H7 (cell line): ENCODE results near the gene SAFB2. TPM values are rescaled to one million over a fixed set of nuclear protein-coding genes. Genes with fewer than 3 reads are reported as not detected.

Experiments used
- DNase-seq: peaks from one replicate; pipeline ENCODE4 v3.0.0; 2012
- H3K27me3 ChIP-seq: 2 replicates; pipeline ENCODE4 v1.6.0; 2011; ENCODE audit warnings: mild to moderate bottlenecking, low read length; ENCODE audit not compliant: control insufficient read depth, insufficient read depth
- H3K36me3 ChIP-seq: replicated peaks from 2 replicates; pipeline ENCODE4 v1.5.1; 2011; ENCODE audit warnings: low read length; ENCODE audit not compliant: control insufficient read depth, insufficient read depth
- H3K4me3 ChIP-seq: 2 replicates; pipeline ENCODE4 v1.5.1; 2011; ENCODE audit warnings: low read depth, mild to moderate bottlenecking, control low read depth, low read length, moderate library complexity; ENCODE audit not compliant: insufficient read depth
- total RNA-seq: library from RNA; depleted of rRNA; stranded (reverse); fragments of >200 nt; shearing (Covaris generic); gene quantifications from 2 replicates; pipeline ENCODE4 v1.2.3, GENCODE V29; 2014

Gene SAFB2
- total RNA-seq, 1 experiment from 2014 or later: 26.6 TPM

DNA sequence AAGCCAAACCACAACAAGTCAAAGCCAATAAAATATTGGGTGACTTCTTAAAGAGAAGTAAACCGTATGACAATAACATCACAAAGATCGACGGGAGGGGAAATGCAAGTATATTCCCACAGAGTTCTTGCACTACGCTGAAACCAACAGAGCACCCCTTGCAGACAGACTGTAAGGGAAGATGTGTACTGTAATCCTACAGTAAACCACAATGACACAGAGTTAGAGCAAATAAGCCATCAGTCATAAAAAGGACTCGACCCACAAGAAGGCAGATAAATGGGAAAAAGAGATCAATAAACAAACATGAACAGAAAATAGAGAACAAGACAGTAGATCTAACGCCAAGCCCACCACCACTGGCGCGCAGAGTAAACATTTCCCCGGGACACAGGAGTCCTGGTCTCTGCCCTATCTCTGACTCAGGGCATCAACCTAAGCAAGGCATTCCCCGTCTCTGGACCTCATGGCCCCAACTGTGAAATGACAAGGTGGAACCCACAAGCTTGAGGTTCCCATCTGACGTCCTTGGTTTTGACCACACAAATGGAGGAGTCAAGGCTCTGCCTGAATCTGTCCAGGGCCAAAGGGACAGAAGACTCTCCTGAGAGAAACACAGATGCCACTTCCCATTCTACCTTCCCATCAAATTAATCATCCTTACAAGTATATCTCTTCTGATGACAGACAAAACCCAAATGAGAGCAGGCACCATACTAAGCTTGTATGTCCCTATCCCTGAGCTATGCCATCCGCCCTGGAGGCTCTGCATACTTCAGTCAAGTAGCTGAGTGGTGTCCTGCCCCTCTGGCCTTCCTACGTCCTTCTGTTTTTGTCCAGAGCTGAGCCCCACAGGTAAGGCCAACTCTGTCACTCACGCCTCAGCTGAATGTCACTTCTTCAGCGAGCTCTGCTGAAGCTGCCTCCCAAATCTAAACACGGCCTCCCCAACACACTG, 15.0 kb downstream of the SAFB2 start:
- Histone ChIP-seq H3K27me3 (no peaks in the 10 kb centered on the region), H3K36me3 (peaks cover 39% of the 10 kb centered on the region), H3K4me3 (no peak overlapping the region)
- DNase-seq: no peak

DNA sequence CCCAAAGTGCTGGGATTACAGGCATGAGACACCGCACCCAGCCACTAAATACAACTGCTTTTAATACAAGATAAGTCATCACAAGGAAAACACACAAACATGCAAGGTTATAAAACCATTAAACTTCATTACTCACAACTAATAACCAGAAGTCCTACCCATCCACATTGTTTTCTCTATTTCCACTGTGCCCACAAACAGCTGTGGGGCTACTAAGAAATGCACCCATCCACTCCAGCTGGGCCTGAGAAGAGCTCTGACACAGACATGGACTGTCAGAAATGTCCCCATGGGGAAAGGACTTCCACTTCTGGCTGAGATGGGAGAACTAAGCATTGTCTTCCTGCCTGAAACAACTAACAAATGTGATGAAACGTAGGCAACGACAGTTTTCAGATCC, 17.2 kb downstream of the SAFB2 start:
- H3K27me3 ChIP-seq: no peaks in the 10 kb centered on the region
- no peak overlapping the region for H3K4me3 ChIP-seq
- H3K36me3 ChIP-seq: peaks cover 38% of the 10 kb centered on the region
- DNase-seq: no peak

DNA sequence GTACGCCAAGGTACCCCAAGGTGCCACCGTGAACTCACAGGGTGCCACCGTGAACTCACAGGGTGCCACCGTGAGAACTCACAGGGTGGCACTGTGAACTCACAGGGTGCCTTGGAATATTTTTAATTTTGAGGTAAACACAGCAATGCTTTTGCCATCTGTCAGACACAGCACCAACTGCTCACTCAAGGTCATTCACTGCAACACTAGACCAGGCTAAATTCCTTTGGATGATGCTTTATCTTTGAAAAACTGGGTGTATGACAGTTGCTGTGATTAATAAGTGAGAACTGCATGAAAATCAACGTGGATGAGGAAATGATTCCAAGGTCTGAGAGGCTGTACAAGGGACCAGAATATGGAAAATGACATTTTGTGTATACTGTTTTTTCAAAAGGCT, 18.9 kb downstream of the SAFB2 start:
- DNase-seq: no peak
- H3K27me3 ChIP-seq: no peaks in the 10 kb centered on the region
- peaks cover 39% of the 10 kb centered on the region for H3K36me3 ChIP-seq
- H3K4me3 ChIP-seq: no peak overlapping the region

DNA sequence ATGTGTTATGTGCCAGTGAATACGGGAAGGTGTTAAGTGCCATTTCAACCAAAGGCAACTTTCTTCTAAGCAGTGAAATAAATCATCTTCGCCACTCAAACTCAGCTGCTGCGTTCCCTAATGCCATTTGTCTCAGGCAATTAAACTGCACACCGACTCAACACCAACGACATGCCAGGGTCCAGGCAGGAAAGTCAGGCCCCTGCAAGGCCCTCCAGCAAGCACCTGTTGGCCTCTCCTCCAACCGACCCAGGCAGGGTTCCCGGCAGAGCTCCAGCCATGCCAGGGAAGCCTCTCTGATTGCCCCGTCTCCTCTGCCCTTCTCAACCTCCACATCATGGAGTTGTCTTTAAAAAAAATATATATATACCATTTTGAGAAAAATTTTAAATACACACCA, 21.8 kb downstream of the SAFB2 start:
- no peaks in the 10 kb centered on the region for H3K27me3 ChIP-seq
- no peak overlapping the region for H3K4me3 ChIP-seq
- peaks cover 45% of the 10 kb centered on the region for H3K36me3 ChIP-seq
- no peak for DNase-seq

DNA sequence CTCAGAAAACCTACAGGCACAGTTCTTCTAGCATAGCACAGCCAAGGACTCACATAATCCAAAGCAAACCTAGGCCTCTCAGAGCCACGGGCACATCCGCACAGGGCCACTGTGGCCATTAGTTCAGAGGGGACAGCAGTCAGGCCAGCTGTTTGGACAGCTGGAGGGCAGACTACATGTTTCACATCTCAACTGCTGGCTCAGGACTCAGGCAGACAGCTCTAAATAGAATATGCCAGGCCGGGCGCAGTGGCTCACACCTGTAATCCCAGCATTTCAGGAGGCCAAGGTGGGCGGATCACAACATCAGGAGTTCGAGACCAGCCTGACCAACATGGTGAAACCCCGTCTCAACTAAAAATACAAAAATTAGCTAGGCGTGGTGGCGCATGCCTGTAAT, 26.8 kb downstream of the SAFB2 start:
- H3K36me3 ChIP-seq: peaks cover 49% of the 10 kb centered on the region
- DNase-seq: no peak
- H3K27me3 ChIP-seq: no peaks in the 10 kb centered on the region
- H3K4me3 ChIP-seq: no peak overlapping the region

DNA sequence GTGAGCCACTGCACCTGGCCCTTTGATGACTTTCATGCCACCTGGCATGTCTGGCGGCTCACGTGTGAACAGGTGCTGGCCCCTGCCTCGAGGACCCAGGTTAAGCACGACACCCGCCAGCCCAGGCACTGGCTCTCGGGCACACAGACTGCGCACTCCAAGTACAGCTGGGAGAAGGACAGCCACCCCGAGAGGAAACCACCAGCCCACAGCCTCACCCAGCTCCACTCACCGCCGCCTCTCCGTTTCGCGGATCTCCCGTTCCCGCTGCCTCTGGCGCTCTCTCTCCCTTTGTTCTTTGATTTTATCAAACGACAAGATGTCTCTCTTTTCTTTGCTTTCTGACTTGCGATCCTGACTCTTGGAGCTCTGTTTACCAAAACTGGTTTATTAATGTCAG, 27.4 kb downstream of the SAFB2 start:
- Histone ChIP-seq H3K27me3 (no peaks in the 10 kb centered on the region), H3K4me3 (no peak overlapping the region), H3K36me3 (peaks cover 49% of the 10 kb centered on the region)
- DNase-seq: no peak

DNA sequence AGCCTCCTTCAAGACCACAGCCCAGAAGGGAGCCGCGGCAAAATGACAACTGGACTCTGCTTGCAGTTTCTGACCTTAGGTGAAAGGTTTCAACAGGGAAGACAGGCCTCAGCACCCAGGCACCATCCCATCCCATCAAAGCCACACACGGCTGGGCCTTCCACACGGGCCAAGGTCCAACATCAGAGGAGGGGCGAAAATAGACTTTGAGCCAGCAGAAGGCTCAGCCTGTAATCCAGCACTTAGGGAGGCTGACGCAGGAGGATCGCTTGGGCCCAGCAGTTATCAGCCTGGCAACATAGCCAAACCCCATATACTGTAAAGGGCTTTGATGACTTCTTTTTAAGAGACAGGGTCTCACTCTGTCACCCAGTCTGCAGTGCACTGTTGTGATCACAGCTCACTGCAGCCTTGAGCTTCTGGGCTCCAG, 28.0 kb downstream of the SAFB2 start:
- Histone ChIP-seq H3K4me3 (no peak overlapping the region), H3K36me3 (peaks cover 47% of the 10 kb centered on the region), H3K27me3 (no peaks in the 10 kb centered on the region)
- no peak for DNase-seq

DNA sequence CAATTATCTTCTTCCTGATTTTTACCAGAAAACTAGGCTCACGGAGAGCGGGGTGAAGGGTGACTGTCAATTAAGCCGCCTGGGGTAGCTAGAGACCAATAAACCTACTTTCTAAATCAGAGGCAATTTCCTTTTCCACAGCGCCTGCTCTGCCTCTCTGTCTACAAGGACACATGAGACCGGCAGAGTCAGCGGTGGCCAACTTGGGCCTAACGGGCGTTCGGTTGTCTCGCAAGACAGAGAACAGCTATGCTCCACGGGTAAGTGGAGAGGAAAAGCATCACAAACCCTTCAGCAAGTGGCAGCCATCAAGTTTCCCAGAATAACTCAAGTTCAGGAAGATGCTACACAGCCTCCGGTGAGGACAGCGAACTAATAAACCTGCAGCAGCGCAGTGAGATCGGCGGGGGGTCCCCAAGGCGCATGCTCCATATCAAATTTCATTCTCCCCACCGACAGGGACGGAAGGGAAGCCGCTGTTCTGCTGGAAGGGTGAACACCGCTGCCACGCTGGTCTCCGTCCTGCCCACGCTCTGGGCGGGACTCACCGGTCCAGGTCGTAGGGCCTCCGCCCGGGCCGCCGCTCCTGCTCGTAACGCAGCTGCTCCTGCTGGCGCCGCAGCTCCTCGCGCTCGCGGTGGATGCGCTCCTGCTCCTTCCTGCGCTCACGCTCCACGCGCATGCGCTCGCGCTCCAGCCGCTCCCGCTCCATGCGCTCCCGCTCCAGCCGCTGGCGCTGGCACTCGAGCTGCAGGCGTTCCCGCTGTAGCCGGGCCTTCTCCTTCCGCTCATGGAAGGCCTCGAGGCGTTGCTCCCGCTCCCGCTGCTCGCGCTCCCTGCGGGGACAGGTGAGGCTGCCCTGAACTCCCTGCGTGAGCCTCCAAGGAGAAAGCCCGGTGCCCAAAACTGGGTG, 29.0 kb downstream of the SAFB2 start:
- no peak overlapping the region for H3K4me3 ChIP-seq
- DNase-seq: no peak
- H3K36me3 ChIP-seq: peaks cover 42% of the 10 kb centered on the region
- no peaks in the 10 kb centered on the region for H3K27me3 ChIP-seq

DNA sequence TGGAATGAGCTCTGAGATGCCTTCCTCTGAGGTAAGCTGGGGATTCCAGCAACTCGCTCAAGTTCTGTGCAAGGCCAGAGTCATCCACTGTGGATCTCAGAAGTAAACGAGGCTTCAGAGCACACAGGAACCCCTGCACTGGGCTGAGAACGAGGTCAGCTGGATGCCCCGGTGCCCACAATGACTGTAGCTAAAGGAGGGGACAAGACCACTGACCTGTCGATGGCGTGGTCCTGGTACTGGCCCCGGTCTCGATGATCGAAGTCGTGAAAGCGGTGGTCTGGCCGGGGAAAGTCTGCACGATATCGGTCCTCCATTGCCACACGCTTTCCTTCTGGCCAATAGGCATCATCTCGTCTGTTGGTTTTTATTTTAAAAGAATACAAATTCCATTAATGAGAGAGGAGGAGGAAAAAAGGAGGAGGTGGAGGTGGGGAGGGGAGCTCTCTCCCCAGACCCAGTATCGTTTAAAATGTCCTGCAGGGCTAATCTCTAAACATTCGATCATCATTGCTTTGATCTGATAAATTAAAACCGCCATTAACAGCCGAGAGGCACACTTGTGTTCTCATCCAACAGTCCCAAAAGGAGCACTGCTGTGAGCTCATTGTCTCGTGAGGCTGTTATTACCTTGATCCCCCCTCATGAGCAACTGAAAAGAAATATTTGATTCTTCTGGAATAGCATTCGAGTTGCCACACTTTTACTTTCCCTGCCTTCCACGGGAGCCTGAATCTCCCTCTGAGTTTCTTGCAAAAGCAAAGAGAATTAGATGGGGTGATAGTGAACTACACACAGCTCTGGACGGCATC, 29.8 kb downstream of the SAFB2 start:
- H3K36me3 ChIP-seq: peaks cover 40% of the 10 kb centered on the region

DNA sequence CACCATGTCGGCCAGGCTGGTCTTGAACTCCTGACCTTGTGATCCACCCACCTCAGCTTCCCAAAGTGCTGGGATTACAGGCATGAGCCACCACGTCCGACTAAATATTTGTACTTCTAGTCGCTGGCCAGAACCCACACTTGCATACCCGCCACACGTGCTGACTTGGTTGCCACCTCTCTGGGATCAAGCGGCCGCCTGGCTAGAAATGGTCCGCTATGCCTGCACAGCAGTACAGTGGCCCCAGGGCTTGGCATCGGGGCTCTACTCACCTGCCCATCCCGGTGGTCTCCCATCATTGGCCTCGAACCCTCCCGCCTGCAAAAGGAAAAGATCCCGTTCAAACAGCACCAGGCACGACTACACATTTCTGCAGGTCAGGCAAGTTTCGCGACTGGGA, 31.1 kb downstream of the SAFB2 start:
- H3K4me3 ChIP-seq: no peak overlapping the region
- no peaks in the 10 kb centered on the region for H3K27me3 ChIP-seq
- peaks cover 33% of the 10 kb centered on the region for H3K36me3 ChIP-seq
- DNase-seq: no peak

More for the DNA sequence above, 29.8 kb downstream of the SAFB2 start:
- no peak for DNase-seq
- no peak overlapping the region for H3K4me3 ChIP-seq
- no peaks in the 10 kb centered on the region for H3K27me3 ChIP-seq

DNA sequence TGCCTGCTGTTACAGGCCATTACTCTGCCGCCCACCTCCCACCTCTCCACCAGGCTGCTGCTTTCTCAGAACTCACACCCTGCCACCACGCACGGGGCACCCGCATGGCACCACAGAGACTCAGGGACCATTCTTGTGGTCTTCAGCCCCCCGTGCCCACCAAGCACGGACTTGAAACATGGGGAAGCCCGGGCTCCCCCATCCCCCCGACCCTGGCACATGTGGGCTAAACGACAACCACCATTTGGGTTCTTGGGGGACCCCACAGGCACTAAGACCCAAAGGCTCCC, 31.8 kb downstream of the SAFB2 start:
- H3K27me3 ChIP-seq: no peaks in the 10 kb centered on the region
- peaks cover 32% of the 10 kb centered on the region for H3K36me3 ChIP-seq
- DNase-seq: no peak
- no peak overlapping the region for H3K4me3 ChIP-seq

DNA sequence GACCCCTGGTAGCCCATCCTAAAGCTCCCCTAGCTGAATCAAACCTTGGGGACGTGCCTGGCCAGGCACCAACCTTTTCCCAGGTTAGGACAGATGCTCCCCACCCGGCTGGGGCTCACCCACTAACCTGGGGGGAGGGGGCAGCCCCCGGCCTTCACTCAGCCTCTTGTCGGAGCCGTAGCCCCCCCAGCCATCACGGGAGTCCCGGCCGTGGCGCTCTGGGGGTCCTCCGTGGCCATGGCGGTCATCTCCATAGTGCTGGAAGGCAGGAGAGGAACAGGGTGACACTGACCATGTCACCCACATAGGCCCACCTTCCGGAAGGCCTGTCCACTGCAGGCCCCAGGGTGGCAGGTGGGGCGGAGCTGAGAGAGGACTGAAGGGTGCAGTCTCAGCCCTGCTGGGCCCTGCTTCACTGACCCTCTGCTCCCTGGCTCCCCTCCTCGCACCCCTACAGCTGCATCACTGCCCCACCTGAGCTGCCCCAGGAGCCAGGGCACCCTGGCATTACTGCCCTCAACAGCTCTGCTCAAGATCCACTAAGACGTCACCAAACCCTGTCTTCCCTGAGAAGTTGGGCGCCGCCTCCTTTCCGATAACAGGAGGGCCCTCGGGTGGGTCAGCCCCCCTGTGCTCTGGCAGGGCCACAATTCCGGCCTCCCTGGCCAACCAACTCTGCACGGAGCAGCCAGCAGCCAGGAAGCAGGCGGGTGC, 32.3 kb downstream of the SAFB2 start:
- DNase-seq: no peak
- H3K4me3 ChIP-seq: no peak overlapping the region
- H3K36me3 ChIP-seq: peaks cover 29% of the 10 kb centered on the region
- H3K27me3 ChIP-seq: no peaks in the 10 kb centered on the region

DNA sequence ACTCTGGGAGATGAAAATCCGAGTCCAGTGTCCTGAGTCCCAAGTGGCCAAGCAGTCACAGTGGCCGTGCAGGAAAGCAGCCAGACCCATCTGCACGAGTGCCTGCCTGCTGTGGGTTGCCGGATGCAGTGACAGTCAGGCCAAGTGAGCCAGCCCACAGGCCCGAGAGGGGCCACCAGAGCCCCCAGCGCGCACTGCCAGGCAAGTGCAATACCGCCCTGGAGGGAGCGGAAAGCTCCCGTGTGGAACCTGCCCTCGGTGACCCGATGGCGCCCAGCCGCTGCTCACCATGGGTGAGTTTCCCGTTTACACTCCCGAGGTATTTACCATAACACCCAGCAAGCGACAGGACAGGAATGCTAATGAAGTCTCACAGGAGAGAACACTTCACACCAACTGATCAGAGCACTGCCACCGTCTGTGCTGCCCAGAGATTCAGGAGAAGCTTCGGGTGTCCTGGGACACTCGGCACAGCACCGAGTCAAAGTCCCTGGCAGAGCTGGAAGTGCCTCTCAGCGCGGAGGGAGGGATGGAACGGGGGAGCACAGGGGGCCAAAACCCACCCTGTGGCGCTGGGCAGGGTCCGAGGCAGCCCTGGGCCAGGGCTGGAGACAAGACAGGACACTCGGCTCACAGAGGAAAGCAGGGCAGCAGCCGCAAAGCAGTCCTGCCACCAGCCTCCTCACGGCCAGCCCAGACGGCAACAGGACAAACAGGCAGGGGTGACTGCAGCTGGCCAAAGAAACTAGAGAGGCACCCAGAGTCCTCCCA, 33.5 kb downstream of the SAFB2 start:
- no peaks in the 10 kb centered on the region for H3K27me3 ChIP-seq
- H3K36me3 ChIP-seq: peaks cover 21% of the 10 kb centered on the region
- H3K4me3 ChIP-seq: no peak overlapping the region
- peak; percentile 59 for DNase-seq
